HCT116 (cell line): ENCODE measurements around the gene NR2F1-AS1.

ENCODE experiments used
- CTCF ChIP-seq, 3 experiments: fragments of 200-600 bp in 1 of 3; sonication (generic) in 1 of 3; IDR thresholded peaks in 2 of 3; conservative IDR thresholded peaks in 1 of 3; 2 replicates each; pipeline ENCODE4 v1.5.1; 2012 to 2017; ENCODE audit warnings: low read depth in 2 of 3, low read length in 2 of 3, antibody characterized with exemption in 1 of 3, borderline replicate concordance in 1 of 3, control low read depth in 1 of 3, mild to moderate bottlenecking in 1 of 3, mixed read lengths in 1 of 3, mixed run types in 1 of 3, moderate library complexity in 1 of 3; ENCODE audit not compliant: insufficient read depth in 1 of 3
- EGR1 ChIP-seq: IDR thresholded peaks from 2 replicates; pipeline ENCODE4 v1.6.1; 2012; ENCODE audit warnings: low read depth
- EZH2 ChIP-seq: fragments of 200-600 bp; sonication (generic); IDR thresholded peaks from 2 replicates; pipeline ENCODE4 v1.6.1; 2017; ENCODE audit warnings: antibody characterized with exemption, mixed run types
- EZH2phosphoT487 ChIP-seq: fragments of 200-600 bp; IDR thresholded peaks from 2 replicates; pipeline ENCODE4 v1.6.1; 2018; ENCODE audit warnings: antibody characterized with exemption, borderline replicate concordance
- JUND ChIP-seq: IDR thresholded peaks from 2 replicates; pipeline ENCODE4 v1.6.1; 2012
- POLR2A ChIP-seq: IDR thresholded peaks from 2 replicates; pipeline ENCODE4 v1.7.0; 2011; ENCODE audit warnings: borderline replicate concordance; ENCODE audit not compliant: insufficient read depth, insufficient read length; ENCODE audit errors: extremely low read depth
- POLR2AphosphoS5 ChIP-seq: IDR thresholded peaks from 2 replicates; pipeline ENCODE4 v1.6.1; 2011; ENCODE audit warnings: mild to moderate bottlenecking, low read depth, low read length, moderate library complexity
- RAD21 ChIP-seq: IDR thresholded peaks from 2 replicates; pipeline ENCODE4 v1.6.1; 2012; ENCODE audit warnings: low read depth, mild to moderate bottlenecking
- REST ChIP-seq: IDR thresholded peaks from 2 replicates; pipeline ENCODE4 v1.6.1; 2012; ENCODE audit warnings: low read depth
- YY1 ChIP-seq: IDR thresholded peaks from 2 replicates; pipeline ENCODE4 v1.6.1; 2011; ENCODE audit warnings: low read length, low read depth, moderate library complexity, mild to moderate bottlenecking; ENCODE audit not compliant: insufficient replicate concordance; ENCODE audit errors: extremely low read depth
- ZFX ChIP-seq: fragments of 450-650 bp; IDR thresholded peaks from 2 replicates; pipeline ENCODE4 v1.6.1; 2017

GRCh38 chr5:93384995-93385394 is 196.0 kb downstream of the NR2F1-AS1 start:
- TF ChIP-seq REST, result no peak
- TF ChIP-seq RAD21, result no peak
- no peak for TF ChIP-seq ZFX
- no peak for TF ChIP-seq EZH2phosphoT487
- no peak for TF ChIP-seq POLR2A
- TF ChIP-seq EGR1, result no peak
- no peak for TF ChIP-seq JUND
- no peak for TF ChIP-seq CTCF (IDR thresholded peaks at IDR 0.05 in 2 of 3, conservative IDR thresholded peaks at IDR 0.05 in 1 of 3; ENCODE audit: borderline replicate concordance in 1 of 3, insufficient read depth in 1 of 3, low read depth in 2 of 3, low read length in 2 of 3)
- TF ChIP-seq YY1, result no peak
- TF ChIP-seq EZH2, result no peak
- no peak for TF ChIP-seq POLR2AphosphoS5
